Measurements from ENCODE around the gene TANK. TPM values are rescaled to one million over a fixed set of nuclear protein-coding genes. Genes with fewer than 3 reads are reported as not detected.

Gene TANK
- total RNA-seq: 159 and 194 TPM in 2 replicates

GRCh38 chr2:161160226-161161073 is at the start of gene TANK:
Gene TANK, plus strand, starts transcription at chr2:161160428. Its CDS starts 19,235 bp downstream, at chr2:161179663.

Other genes starting within 250 kb of the TANK start
- gene PSMD14, start 148.0 kb downstream of the TANK start, total RNA-seq: 153 and 184 TPM in 2 replicates